ENCODE measurements around the gene MYO5A. TPM values are rescaled to one million over a fixed set of nuclear protein-coding genes. Genes with fewer than 3 reads are reported as not detected.
A peak's percentile ranks its signal among the peaks of the same experiment; 100 is the strongest.

MYO5A gene
- polyA plus RNA-seq, 1 donor (not counting 4 experiments of a cell fraction or from before 2014, with no cell fraction given), result 53.8 TPM

- H3K4me1 ChIP-seq (ENCODE audit: control insufficient read depth, extremely low read depth, insufficient read depth, low read length), result peaks cover 25% of the 10 kb centered on the region
- H3K27me3 ChIP-seq (ENCODE audit: control insufficient read depth, extremely low read depth, insufficient read depth, low read length), result no peaks in the 10 kb centered on the region
- H2AFZ ChIP-seq (ENCODE audit: control insufficient read depth, low read length), result no peak overlapping the region
- dilution Hi-C loops (cut with MboI; ENCODE audit: extremely low pct_ligation_motif_present, low sequenced_read_pairs), result no loop called here
- DNase-seq (ENCODE audit: low read depth, low spot score) (no peak), FAIRE-seq (no peak)
- no peaks in the 10 kb centered on the region for H3K9me1 ChIP-seq (ENCODE audit: control insufficient read depth, extremely low read depth, insufficient read depth, low read length)
- no peaks in the 10 kb centered on the region for H4K20me1 ChIP-seq (ENCODE audit: control insufficient read depth, extremely low read depth, insufficient read depth, low read length)
- no peak overlapping the region for H3K9ac ChIP-seq (ENCODE audit: control insufficient read depth, extremely low read depth, insufficient read depth, low read length)
- TF ChIP-seq EZH2 (IDR thresholded peaks at IDR 0.05; ENCODE audit: low read length) (no peak), CTCF (optimal IDR thresholded peaks at IDR 0.05 in 1 of 3, IDR thresholded peaks at IDR 0.05 in 1 of 3, conservative IDR thresholded peaks at IDR 0.05 in 1 of 3; ENCODE audit: extremely low read depth in 1 of 3, insufficient read depth in 2 of 3, low read length in 3 of 3) (no peak)
- H3K4me2 ChIP-seq (ENCODE audit: control insufficient read depth, extremely low read depth, insufficient read depth, low read depth, low read length), result no peak overlapping the region
- no peak overlapping the region for H3K27ac ChIP-seq (ENCODE audit: control insufficient read depth, insufficient read depth, low read length)
- peaks cover 2 to 11% of the 10 kb centered on the region in 2 experiments for H3K36me3 ChIP-seq (ENCODE audit: control insufficient read depth in 2 of 2, extremely low read depth in 1 of 2, insufficient read depth in 2 of 2, low read length in 2 of 2)
- H3K4me3 ChIP-seq (ENCODE audit: control insufficient read depth in 2 of 3, extremely low read depth in 1 of 3, insufficient read depth in 2 of 3, low read depth in 1 of 3, low read length in 3 of 3), result no peak overlapping the region
- H3K9me3 ChIP-seq (ENCODE audit: control insufficient read depth, low read depth, low read length), result no peaks in the 10 kb centered on the region
- no peaks in the 10 kb centered on the region for H3K79me2 ChIP-seq (ENCODE audit: control insufficient read depth, insufficient read depth, low read length)
Observed at GRCh38 chr15:52338058-52338457, 190.6 kb downstream of the MYO5A start.

- peak overlapping the region; percentile 25 for H2AFZ ChIP-seq (ENCODE audit: control insufficient read depth, low read length)
- no peaks in the 10 kb centered on the region for H3K27me3 ChIP-seq (ENCODE audit: control insufficient read depth, extremely low read depth, insufficient read depth, low read length)
- TF ChIP-seq EZH2 (IDR thresholded peaks at IDR 0.05; ENCODE audit: low read length), result no peak
- no peak for TF ChIP-seq CTCF (optimal IDR thresholded peaks at IDR 0.05 in 1 of 3, IDR thresholded peaks at IDR 0.05 in 1 of 3, conservative IDR thresholded peaks at IDR 0.05 in 1 of 3; ENCODE audit: extremely low read depth in 1 of 3, insufficient read depth in 2 of 3, low read length in 3 of 3)
- H3K36me3 ChIP-seq (ENCODE audit: control insufficient read depth in 2 of 2, extremely low read depth in 1 of 2, insufficient read depth in 2 of 2, low read length in 2 of 2), result peaks cover 2 to 11% of the 10 kb centered on the region in 2 experiments
- peaks cover 25% of the 10 kb centered on the region for H3K4me1 ChIP-seq (ENCODE audit: control insufficient read depth, extremely low read depth, insufficient read depth, low read length)
- H3K9me1 ChIP-seq (ENCODE audit: control insufficient read depth, extremely low read depth, insufficient read depth, low read length), result no peaks in the 10 kb centered on the region
- DNase-seq (ENCODE audit: low read depth, low spot score) (no peak), FAIRE-seq (peak; percentile 82)
- H3K27ac ChIP-seq (ENCODE audit: control insufficient read depth, insufficient read depth, low read length), result peak overlapping the region; percentile 53
- dilution Hi-C loops (cut with MboI; ENCODE audit: extremely low pct_ligation_motif_present, low sequenced_read_pairs), result no loop called here
- H3K4me2 ChIP-seq (ENCODE audit: control insufficient read depth, extremely low read depth, insufficient read depth, low read depth, low read length), result peak overlapping the region; percentile 41
- no peaks in the 10 kb centered on the region for H3K9me3 ChIP-seq (ENCODE audit: control insufficient read depth, low read depth, low read length)
- H3K4me3 ChIP-seq (ENCODE audit: control insufficient read depth in 2 of 3, extremely low read depth in 1 of 3, insufficient read depth in 2 of 3, low read depth in 1 of 3, low read length in 3 of 3), result no peak overlapping the region
- H3K79me2 ChIP-seq (ENCODE audit: control insufficient read depth, insufficient read depth, low read length), result no peaks in the 10 kb centered on the region
- H3K9ac ChIP-seq (ENCODE audit: control insufficient read depth, extremely low read depth, insufficient read depth, low read length), result no peak overlapping the region
- no peaks in the 10 kb centered on the region for H4K20me1 ChIP-seq (ENCODE audit: control insufficient read depth, extremely low read depth, insufficient read depth, low read length)
Observed at GRCh38 chr15:52337198-52337853, 191.4 kb downstream of the MYO5A start.
